ENCODE measurements around the gene GAK. TPM values are rescaled to one million over a fixed set of nuclear protein-coding genes. Genes with fewer than 3 reads are reported as not detected.
"Not testable (repeated sequence)": the region's sequence is repeated elsewhere in the genome, so short reads cannot be mapped to it uniquely, and the experiment has no call there.

The GAK gene
- polyA plus RNA-seq, 1 donor: 68.8 TPM

DNA sequence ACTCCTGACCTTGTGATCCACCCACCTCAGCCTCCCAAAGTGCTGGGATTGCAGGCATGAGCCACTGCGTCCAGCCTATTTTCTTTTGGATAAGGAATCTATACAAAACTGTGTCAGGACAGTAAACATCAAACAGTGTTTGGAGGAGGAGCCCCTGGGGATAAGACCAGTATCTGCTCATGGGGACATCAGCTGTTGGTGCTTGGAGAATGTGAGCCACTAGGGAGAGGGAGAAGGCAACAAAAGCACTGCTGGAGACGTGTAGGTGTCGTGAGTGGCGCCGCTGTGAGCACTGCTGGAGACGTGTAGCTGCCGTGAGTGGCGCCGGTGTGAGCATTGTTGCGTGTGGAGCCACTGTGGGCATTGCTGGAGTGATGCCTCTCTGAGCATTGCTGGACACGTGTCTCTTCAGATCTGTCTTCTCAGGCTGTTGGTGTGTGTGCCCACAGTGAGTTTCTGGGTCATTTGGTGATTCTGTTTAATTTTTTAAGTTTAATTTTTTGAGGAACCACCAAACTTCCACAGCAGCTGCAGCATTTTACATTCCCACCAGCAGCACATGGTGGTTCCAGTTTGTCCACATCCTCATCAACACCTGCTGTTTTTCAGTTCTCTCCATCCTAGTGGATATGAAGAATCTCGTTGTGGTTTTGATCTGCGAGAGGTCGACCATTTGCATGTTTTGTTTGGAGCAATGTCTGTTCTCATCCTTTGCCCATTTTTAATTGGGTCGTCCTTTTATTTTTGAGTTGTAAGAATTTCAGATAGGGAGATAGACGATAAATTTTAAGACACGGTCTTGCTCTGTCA lies 22.3 kb upstream of the GAK start:
- DNase-seq: no peak

DNA sequence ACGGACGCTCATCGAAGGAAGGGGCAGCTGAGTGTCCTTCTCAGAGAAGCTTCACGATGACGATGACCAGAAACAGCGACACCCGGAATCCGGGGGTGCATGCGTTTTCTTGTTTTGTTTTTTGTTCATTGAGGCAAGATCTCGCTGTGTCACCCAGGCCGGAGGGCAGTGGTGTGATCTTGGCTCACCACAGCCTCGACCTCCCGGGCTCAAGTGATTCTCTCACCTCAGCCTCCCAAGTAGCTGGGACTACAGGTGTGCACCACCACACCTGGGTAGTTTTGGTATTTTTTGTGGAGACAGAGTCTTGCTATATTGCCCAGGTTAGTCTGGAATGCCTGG lies 21.4 kb upstream of the GAK start:
- DNase-seq: no peak

DNA sequence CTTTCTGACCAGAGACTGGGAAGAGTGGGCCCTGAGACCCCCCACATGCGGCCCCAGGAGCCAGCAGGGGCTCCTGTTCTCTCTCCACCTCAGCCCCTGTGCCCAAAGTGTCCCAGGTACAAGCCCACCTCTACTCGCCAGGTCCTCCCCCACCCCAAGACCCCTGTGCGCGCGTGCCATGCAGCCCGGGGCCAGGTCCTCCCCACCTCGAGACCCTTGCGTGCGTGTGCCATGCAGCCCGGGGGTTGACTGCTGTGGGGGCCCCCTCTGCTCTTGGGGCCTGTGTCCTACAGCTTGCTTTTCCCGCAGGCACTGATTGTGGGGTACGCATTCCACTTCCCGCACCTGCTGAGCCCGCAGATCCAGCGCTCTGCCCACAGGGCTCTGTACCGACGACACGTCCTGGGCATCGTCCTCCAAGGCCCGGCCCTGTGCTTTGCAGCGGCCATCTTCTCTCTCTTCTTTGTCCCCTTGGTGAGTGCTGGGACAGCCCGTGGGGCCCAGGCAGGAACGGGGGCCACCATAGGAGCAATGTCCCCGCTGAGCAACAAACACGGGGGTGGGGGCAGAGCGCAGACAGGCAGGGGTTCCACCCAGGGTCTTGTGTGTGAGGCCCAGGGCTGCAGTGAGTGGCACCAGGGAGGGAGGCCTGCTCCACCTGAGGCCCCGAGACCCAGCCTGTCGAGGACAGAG lies 20.9 kb upstream of the GAK start:
- DNase-seq: no peak

DNA sequence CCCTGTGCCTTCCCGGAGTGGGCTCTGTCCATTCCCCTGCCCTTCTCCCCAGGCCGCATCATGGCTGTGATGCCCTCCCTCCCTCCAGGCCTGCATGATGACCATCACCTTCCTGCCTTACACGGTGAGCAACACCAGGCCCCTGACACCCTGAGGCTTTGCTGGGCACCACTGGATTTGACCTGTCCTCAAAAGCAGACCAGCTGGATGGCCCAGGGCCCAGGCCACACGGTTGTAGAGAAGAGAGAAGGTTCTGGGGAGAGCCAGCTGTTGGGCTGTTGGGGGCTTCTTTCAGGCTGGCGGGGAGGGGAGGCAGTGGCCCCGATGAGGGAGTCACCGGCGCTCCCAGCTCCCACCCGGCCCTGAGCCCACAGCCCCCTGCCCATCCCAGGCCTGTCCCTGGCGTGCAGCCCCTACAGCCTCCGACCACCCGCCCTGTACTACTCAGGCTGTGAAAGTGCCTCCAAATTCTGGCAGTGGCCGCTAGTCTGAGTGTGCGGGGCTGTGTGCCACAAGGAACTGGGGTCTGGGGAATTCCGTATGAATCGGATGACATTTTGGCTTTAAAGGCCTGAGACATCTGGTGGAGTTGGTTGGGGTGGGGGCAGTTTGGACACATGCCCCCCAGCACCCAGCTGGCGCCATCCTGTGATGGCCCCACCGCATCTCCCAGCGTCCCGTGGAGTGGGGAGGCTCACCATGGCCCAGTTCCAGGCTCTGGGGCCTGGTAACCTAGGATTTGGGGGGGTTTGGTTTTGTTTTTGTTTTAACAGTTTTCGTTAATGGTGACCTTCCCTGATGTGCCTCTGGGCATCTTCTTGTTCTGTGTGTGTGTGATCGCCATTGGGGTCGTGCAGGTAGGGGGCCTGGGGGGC lies 19.7 kb upstream of the GAK start:
- DNase-seq: no peak

DNA sequence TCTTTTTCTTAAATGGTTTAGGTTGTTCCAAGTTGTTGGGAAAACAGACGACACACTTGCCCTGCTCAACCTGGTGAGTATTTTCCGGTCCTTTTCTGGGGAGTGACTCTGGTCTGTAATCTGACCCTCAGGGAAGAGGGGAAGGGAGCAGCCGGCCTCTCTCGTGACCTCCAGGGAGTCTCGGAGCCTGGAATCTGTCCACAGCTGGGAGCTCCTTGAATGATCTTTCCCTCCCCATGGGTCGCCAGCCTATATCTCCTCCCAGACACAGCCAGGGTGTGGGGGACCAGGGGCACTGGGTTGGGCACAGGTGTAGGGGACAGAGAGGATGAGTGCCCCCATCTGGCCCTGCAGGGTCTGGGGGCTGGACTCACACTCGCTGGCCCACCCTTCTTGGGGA lies 19.1 kb upstream of the GAK start:
- DNase-seq: no peak

DNA sequence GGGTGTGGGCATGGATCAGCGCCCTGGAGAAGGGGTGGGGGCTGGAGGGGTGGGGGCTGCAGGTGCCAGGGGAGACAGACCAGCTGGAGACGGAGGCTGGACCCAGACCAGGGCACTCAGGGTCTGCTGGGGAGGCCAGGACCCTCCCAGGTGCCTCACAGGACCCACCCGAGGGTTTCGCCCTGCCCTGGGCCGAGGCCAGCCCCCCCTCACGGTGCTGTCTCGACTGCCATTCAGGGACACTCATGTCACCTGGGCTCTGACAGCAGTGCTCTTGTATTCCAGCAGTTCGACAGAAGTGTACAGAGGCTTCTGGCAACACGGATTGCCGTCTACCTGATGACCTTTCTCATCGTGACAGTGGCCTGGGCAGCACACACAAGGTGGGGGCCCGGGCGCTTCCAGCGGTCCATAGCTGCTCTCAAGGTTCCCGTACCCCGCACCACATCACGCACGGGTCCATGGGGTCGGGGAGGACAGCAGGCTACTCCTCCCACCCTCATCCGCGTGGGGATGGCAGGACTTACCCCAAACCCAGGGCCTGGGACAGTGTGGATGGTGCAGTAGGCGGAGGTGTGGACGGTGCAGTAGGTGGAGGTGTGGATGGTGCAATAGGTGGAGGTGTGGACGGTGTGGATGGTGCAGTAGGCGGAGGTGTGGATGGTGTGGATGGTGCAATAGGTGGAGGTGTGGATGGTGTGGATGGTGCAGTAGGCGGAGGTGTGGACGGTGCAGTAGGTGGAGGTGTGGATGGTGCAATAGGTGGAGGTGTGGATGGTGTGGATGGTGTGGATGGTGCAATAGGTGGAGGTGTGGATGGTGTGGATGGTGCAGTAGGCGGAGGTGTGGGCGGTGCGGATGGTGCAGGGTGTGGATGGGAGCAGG lies 18.3 kb upstream of the GAK start:
- DNase-seq: no peak

DNA sequence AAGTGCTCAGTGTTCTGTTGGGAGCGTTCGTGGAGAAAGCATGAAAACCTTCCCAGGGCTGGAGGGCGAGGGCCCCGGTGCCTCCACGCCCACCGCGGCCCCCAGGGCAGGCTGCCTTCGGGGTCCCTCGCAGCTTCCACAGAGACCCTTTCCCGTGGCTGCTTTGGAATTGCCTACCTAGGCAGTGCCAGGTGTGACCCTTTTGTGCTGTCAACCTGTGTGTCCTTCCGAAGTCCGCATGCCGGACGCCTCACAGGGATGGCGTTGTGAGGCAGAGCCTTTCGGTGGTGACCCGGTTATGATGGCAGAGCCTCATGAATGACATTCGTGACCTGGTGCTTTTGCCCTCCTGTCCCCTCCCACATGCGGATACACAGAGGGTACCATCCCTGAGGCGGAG lies 17.5 kb upstream of the GAK start:
- DNase-seq: no peak

DNA sequence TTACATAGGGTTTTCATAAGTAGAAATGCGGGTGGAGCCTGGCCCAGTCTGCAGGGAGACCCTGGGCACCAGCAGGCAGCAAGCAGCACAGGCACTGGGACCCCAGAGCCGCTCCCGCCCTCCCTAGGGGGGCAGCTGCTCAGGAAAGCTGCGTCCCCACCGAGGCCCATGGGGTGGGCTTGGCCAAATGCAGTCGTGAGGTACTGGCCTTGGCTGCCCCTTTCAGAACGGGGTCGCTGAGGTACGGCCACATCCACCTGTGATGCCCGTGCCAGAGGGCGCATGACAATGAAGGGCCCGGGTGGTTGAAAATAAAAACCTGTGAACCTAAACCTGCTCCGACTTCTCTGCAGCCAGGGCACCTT lies 16.8 kb upstream of the GAK start:
- no peak for DNase-seq

DNA sequence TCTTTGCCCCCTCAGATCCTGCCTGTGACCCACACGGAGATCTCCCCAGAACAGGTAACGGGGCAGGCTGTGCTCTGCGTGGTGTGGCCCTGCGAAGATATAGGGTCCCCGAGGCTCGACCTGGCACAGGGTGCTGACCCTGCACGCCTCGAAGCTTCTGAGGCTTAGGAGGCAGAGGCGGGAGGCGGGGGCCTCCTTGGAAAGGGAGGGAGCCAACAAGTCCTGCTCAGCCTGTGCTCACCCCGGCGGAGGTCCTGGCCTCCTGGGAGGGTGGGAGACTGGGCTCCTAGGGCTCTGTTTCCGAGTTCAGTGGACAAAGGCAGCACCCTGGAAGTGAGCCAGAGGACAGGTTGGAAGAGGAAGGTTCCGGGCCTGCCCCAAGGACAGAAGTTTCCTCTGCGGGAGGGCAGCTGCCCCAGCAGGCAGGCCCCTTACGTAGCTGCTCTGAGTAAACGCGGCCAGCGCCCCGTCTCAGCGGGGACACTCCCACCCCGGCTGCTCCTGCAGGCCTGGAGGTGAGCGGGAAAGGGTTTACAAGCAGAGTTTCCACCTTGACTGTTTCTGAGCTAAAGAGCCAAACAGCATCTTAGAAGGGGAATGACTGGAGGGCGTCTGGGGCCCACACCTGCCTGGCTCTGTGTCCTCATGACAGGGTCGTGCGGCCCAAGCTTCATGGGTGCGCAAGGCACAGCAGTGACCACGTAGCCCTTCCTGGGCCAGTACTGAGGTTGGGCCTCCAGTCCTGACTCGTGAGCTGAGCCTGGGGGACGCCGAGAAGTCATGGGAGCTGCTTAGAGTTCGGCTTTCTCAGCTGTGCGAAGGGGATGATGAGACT lies 16.2 kb upstream of the GAK start:
- no peak for DNase-seq

DNA sequence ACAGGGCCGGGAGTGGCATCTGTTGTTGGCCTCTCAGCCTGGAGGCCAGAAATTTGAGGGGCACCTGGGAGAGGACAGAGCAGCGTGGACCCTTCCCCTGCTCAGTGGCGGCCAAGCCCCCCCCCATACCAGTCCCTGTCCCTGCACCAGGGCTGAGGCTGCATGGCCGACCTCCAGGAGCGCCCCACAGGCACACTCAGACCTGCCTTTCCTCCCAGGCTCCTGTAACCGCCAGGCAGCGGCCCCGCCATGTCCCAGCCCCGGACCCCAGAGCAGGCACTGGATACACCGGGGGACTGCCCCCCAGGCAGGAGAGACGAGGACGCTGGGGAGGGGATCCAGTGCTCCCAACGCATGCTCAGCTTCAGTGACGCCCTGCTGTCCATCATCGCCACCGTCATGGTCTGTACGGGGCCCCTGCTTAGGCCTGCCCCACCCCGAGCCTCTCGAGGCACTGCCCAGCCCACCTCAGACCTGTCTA lies 15.4 kb upstream of the GAK start:
- no peak for DNase-seq

DNA sequence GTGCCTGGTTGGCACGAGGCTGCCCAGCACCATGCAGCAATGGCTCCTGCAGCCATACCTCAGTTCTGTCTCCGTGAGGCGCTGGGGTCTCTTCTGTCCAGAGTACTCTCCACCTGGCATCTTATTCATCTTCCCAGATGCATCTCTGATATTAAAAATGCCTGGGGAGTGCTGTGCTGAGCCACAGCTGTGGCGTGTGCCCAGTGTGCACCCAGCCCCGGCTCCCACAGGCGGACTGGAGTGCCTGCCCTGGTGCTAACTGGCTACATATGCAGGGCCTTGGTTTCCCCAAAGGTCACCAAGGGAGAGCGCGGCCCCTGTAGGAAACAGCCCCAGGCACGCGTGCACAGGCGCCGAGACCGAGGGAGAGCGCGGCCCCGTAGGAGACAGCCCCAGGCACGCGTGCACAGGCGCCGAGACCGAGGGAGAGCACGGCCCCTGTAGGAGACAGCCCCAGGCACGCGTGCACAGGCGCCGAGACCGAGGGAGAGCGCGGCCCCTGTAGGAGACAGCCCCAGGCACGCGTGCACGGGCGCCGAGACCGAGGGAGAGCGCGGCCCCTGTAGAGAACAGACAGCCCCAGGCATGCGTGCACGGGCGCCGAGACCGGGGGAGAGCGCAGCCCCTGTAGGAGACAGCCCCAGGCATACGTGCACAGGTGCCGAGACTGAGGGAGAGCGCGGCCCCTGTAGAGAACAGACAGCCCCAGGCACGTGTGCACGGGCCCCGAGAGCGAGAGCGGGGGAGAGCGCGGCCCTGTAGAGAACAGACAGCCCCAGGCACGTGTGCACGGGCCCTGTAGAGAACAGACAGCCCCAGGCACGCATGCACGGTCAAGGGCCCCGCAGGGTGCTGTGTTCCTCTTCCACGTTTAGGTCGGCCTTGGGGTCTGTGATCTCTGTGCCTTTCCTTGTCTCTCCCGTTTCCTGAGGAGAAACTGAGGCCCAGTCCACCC lies 14.7 kb upstream of the GAK start:
- DNase-seq: no peak

DNA sequence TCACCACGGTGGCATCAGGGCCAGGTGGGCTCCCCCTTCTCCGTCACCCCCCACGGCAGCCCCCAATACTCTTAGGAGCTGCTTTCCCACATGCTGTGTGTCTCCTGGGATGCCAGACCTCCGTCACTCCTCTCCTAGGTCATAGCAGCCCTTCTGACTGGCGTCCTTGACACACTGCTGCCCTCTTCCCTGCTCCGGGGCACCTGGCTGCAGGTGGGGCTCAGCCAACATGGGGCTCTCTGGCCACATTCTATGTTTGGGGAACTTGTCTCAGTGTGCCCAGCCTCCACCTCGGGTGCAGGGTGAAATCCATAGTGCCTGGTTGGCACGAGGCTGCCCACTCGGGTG lies 14.0 kb upstream of the GAK start:
- no peak for DNase-seq

DNA sequence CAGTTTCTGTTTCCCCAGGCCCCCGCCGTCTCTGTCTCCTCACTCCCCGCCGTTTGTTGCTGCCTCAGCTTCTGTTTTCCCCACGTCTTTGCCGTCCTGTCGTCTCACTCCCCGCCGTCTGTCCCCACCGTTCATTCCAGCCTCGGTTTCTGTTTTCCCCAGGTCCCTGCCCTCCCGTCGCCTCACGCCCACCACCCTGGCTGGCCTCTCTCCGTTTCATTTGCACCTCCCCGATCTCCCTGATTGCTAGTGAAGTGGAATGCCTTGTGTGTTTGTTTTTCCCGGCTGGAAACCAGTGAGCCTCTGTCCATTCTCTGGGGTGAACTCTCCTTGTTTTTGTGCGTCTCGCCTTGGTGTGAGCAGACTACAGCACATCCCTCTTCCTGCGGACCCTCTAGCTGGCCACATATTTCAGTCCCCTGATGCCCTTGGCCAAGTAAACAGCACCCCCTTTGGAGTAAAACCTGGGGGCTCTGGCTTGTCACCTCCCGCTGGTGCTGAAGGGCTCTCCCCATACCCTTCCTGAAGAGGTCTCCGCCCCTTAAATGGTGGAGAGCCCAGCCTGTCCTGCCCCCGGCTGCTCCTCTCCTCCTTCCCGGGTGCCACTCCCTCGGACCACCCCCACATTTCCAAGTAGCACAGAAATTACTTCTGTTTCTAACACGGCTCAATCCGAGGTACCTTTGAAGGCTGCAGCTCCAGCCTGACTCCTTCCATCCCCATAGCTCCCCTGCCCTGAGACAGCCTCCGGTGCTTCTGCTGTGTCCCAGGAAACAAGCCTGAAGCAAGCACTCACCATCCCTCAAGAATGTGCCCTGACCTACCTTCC lies 13.4 kb upstream of the GAK start:
- no peak for DNase-seq

DNA sequence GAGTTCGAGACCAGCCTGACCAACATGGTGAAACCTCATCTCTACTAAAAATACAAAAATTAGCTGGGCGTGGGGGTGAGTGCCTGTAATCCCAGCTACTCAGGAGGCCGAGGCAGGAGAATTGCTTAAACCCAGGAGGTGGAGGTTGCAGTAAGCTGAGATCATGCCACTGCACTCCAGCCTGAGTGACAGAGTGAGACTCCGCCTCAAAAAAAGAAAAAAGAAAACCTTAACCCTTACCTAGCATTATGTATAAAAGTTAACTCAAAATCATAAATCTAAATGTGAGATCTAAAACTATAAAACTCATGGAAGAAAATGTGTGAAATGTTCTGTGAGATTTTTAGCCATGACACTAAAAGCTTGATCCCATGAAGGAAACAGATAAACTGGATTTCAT lies 7.4 kb upstream of the GAK start:
- not testable (repeated sequence) for DNase-seq

DNA sequence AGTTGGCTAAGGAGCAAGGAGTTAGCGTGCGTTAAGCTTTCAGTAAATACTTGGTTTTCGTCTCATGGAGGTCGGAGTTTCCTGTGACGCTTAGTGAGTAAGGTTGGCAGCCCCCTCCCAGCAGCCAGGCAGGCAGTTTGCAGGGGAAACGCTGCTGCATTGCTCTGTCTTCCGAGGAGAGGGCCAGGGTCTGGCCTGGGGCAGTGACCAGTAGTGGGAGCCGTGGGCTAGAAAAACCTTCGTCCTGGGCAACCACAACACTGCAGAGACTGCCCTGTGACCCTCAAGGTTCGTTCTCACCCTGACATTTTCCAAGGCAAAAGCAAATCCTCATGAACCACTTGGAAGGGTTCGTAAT lies 576 bp upstream of the GAK start:
- DNase-seq: no peak

DNA sequence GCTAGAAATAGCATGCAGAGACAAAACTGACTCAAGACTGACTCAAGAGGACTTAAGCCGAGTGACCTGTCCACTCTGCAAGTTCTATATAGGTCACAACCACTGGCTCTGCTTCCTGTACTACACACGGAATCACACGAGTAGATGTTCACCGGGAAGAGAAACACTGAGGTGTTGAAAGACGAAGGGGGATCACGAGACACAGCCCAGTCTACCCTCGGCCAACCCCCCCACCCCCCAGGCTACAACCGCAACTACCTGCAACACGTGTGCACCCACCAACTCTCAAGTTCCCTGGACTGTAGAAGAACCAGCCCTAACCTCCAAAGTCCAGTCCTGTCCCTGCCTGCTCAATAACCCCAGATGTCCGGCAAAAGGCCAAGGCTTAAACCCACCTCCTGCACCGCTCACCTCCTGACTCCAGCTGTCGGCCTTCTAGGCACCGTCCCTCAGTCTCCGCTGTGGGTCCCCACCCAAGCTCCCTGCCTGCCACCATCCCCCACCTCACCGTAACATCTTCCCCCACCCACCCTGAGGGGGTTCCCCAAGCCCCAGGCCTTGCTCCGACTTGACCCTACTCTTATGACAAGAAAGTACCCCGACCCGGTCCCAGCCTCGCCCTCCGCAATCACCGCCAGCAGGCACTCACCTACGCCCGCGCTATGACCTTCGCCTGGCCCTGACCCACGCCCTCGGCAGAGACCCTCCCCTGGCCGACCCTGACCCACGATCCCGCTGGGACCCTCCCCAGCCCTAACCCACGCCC lies 739 bp downstream of the GAK start:
- DNase-seq: no peak

DNA sequence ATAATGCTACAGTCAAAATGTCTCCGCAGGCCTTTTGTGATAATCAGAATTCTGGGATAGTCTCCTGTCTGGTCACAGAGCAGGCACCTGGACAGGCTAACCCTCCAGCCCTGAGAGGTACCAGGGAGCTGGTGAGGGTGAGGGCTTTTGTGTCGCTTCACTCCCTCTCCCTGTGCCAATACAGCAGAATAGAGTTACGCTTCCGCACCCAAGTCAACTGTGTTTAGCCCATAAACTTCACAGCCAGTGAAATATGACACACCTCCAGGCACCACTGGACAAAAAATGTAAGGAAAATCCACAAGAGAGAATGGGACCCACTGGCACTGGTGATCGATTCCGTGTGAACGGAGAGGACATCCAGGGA lies 1.3 kb downstream of the GAK start:
- DNase-seq: no peak

DNA sequence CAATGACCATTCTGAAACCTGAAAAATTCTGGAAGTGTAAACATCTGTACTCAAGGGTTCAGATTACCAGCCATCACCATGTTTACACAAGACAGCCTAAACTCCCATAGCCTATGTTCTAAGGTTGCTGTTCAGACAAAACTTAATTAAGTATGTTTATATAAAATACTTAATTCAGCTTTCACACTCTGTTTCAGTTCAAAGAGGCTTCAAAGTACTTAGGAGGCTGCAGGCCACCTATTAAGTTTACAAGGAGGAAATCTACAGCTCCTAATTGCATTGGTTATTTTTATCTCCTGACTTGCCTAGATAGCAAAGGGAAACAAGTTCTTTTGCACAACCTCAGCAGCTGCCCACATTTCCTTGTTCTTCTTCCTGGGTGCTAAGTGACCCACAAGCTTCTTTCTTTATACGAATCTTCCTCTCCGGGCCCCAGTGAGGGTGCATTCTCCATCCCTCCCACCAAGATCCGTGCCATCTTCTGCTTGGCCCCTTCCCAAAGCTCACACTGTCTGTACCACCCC lies 2.0 kb downstream of the GAK start:
- DNase-seq: no peak
